K562 (cell line): ENCODE data around the gene OPCML. TPM values are rescaled to one million over a fixed set of nuclear protein-coding genes. Genes with fewer than 3 reads are reported as not detected.

ENCODE experiments used
- ATAC-seq: fragments of 200-7000 bp; cut with Tn5 transposase; 3 replicates; pipeline ENCODE4 v1.9.1; 2020; ENCODE audit warnings: moderate library complexity
- BruUV-seq: library from RNA; stranded (reverse); fragments of 400-500 nt; replicated peaks from 2 replicates; lab custom pipeline; 2021; lab: Mats Ljungman, UMichigan
- CTCF ChIA-PET: fragments of 300-600 bp; formaldehyde crosslinking; extraction: SDS; loops from one replicate; lab custom pipeline; 2021; ENCODE audit warnings: low intra/inter-chr PET ratio; lab: Yijun Ruan, JAX
- POLR2A ChIA-PET: fragments of 300-600, 350-650 bp; sonication (Branson Sonifier 250); formaldehyde crosslinking; extraction: SDS; loops from one replicate; lab custom pipeline; 2021; ENCODE audit warnings: antibody characterized with exemption, inconsistent platforms; lab: Yijun Ruan, JAX
- DNase-seq, 4 experiments: peaks; one replicate each; pipeline versions ENCODE4 v3.0.0 to v3.0.0-alpha.2; 2011 to 2018; ENCODE audit warnings: low spot score in 3 of 4, mixed read lengths in 3 of 4; ENCODE audit errors: extremely low read depth in 1 of 4
- FAIRE-seq: peaks from 2 replicates; lab custom pipeline; 2011; peaks lifted over from hg19 to GRCh38; lab: Jason Lieb, UNC
- H2AFZ ChIP-seq: 2 replicates; pipeline ENCODE4 v1.6.0; 2011; ENCODE audit warnings: low read depth, low read length, control low read depth, inconsistent platforms
- H3K27ac ChIP-seq: fragments of 200-600 bp; 3 replicates; pipeline ENCODE4 v1.8.0; 2011; ENCODE audit warnings: low read depth, mild to moderate bottlenecking, control low read depth, inconsistent platforms, low read length, moderate library complexity, mixed read lengths; ENCODE audit errors: extremely low read depth
- H3K27me3 ChIP-seq, 2 experiments: fragments of 300-600 bp in 1 of 2; 2 replicates in 1 of 2; 3 replicates in 1 of 2; pipeline versions ENCODE4 v1.6.0 to v1.8.0; 2011; ENCODE audit warnings: inconsistent platforms in 2 of 2, low read length in 2 of 2, mild to moderate bottlenecking in 1 of 2, mixed read lengths in 1 of 2, moderate library complexity in 1 of 2; ENCODE audit not compliant: control insufficient read depth in 2 of 2, insufficient read depth in 2 of 2
- H3K36me3 ChIP-seq: fragments of 300-600 bp; 3 replicates; pipeline ENCODE4 v1.8.0; 2011; ENCODE audit warnings: mild to moderate bottlenecking, low read length, inconsistent platforms; ENCODE audit not compliant: control insufficient read depth, insufficient read depth
- H3K4me1 ChIP-seq, 2 experiments: fragments of 200-600 bp in 1 of 2; replicated peaks in 1 of 2; 2 replicates in 1 of 2; 3 replicates in 1 of 2; pipeline versions ENCODE4 v1.5.1 to v1.8.0; 2011; ENCODE audit warnings: inconsistent platforms in 2 of 2, low read length in 2 of 2, mild to moderate bottlenecking in 1 of 2, mixed read lengths in 1 of 2, moderate library complexity in 1 of 2; ENCODE audit not compliant: control insufficient read depth in 2 of 2, insufficient read depth in 2 of 2
- H3K4me2 ChIP-seq: 2 replicates; pipeline ENCODE4 v1.6.1; 2011; ENCODE audit warnings: low read length, control low read depth, inconsistent platforms, mixed read lengths; ENCODE audit not compliant: insufficient read depth
- H3K4me3 ChIP-seq: fragments of 200-600 bp; sonication (generic), shearing (Covaris generic); 2 replicates; pipeline ENCODE4 v1.5.1; 2016; ENCODE audit warnings: control low read depth, inconsistent platforms
- H3K79me2 ChIP-seq: fragments of 200-600 bp; 3 replicates; pipeline ENCODE4 v1.8.0; 2011; ENCODE audit warnings: low read length, inconsistent platforms; ENCODE audit not compliant: control insufficient read depth, insufficient read depth
- H3K9ac ChIP-seq, 2 experiments: 2 replicates each; pipeline versions ENCODE4 v1.6.0 to v1.6.1; 2011; ENCODE audit warnings: low read depth in 2 of 2, low read length in 2 of 2, control low read depth in 1 of 2, inconsistent platforms in 1 of 2, mild to moderate bottlenecking in 1 of 2, mixed read lengths in 1 of 2; ENCODE audit not compliant: insufficient read depth in 1 of 2
- H3K9me1 ChIP-seq: one replicate; pipeline ENCODE4 v1.6.0; 2011; ENCODE audit warnings: inconsistent platforms, mild to moderate bottlenecking, low read length, moderate library complexity; ENCODE audit not compliant: control insufficient read depth, insufficient read depth
- H3K9me3 ChIP-seq: replicated peaks from 2 replicates; pipeline ENCODE4 v1.5.1; 2011; ENCODE audit warnings: low read depth, low read length, inconsistent platforms; ENCODE audit not compliant: control insufficient read depth, insufficient read depth
- H4K20me1 ChIP-seq: replicated peaks from 2 replicates; pipeline ENCODE4 v1.6.1; 2011; ENCODE audit warnings: low read length, inconsistent platforms, mixed read lengths; ENCODE audit not compliant: control insufficient read depth, insufficient read depth
- CBFA2T2 ChIP-seq: fragments of 450-650 bp; conservative IDR thresholded peaks from 2 replicates; pipeline ENCODE4 v1.6.1; 2017; ENCODE audit warnings: mild to moderate bottlenecking
- ETS1 ChIP-seq: conservative IDR thresholded peaks from 2 replicates; pipeline ENCODE4 v1.6.1; 2011; ENCODE audit warnings: low read depth, mild to moderate bottlenecking, low read length; ENCODE audit not compliant: control insufficient read depth
- MAFG ChIP-seq: fragments of 450-650 bp; conservative IDR thresholded peaks from 2 replicates; pipeline ENCODE4 v1.6.1; 2016; ENCODE audit warnings: missing genetic modification characterization, missing compliant biosample characterization
- RAD51 ChIP-seq: fragments of 450-650 bp; IDR thresholded peaks from 2 replicates; pipeline ENCODE4 v1.7.1; 2016; ENCODE audit warnings: low read depth, mild to moderate bottlenecking, borderline replicate concordance
- SNRNP70 ChIP-seq: fragments of 200-400 bp; formaldehyde crosslinking; optimal IDR thresholded peaks from 2 replicates; pipeline ENCODE3; 2017; ENCODE audit warnings: low read depth, low read length
- STAG1 ChIP-seq: sonication (generic); formaldehyde crosslinking; IDR thresholded peaks from 2 replicates; pipeline ENCODE4 v1.5.0; 2020; ENCODE audit warnings: missing genetic modification reagents, borderline replicate concordance
- ZHX1 ChIP-seq: fragments of 150-350 bp; conservative IDR thresholded peaks from 2 replicates; pipeline ENCODE4 v1.6.1; 2014; ENCODE audit warnings: low read length
- ZNF24 ChIP-seq: fragments of 450-650 bp; IDR thresholded peaks from 2 replicates; pipeline ENCODE4 v1.6.1; 2016
- ZNF407 ChIP-seq: fragments of 450-650 bp; IDR thresholded peaks from 2 replicates; pipeline ENCODE4 v1.6.1; 2016; ENCODE audit warnings: low read depth
- ZNF76 ChIP-seq: fragments of 250-450 bp; sonication (Bioruptor Pico); IDR thresholded peaks from 2 replicates; pipeline ENCODE4 v1.4.0; 2020; ENCODE audit warnings: mild to moderate bottlenecking, moderate library complexity, borderline replicate concordance
- WGBS: fragments of 100-300 bp; shearing (Covaris generic); methylation state at CpG from one replicate; pipeline ENCODE4 v1.1.6; 2016; ENCODE audit warnings: low coverage, mixed read lengths; ENCODE audit not compliant: insufficient coverage; ENCODE audit errors: missing lambda C conversion rate; 5-methylcytosine and 5-hydroxymethylcytosine counted together
- in situ Hi-C: fragments of 300-500 bp; cut with MboI; formaldehyde crosslinking; loops from 4 replicates; pipeline ENCODE4 v1.15.0; 2018; ENCODE audit warnings: inconsistent platforms, mixed read lengths
- intact Hi-C: fragments of 100-400 bp; cut with micrococcal nuclease; formaldehyde crosslinking; loops from 2 replicates; pipeline ENCODE4 v1.14.2; 2022
- polyA plus RNA-seq, 8 experiments: library from polyadenylated mRNA; depleted of rRNA in 4 of 8; stranded (reverse) in 5 of 8; unstranded in 3 of 8; fragments of >200 nt; fragmentation: Nextera tagmentation in 2 of 8; fragmentation: Illumina TruSeq in 1 of 8; extraction: Ambion mirVana in 2 of 8; extraction: Trizol in 1 of 8; gene quantifications; 2 replicates each; pipeline versions ENCODE4 v1.2.1 to v1.2.3, GENCODE V29; 2011 to 2014; ENCODE audit warnings: inconsistent platforms in 1 of 8, missing spikeins in 1 of 8
- total RNA-seq, 7 experiments: library from RNA; depleted of rRNA in 6 of 7; stranded (reverse); fragments of >200 nt in 6 of 7; fragmentation: Illumina TruSeq in 2 of 7; extraction: Trizol in 2 of 7; gene quantifications; 2 replicates each; pipeline versions ENCODE4 v1.2.1 to v1.2.3, GENCODE V29; 2011 to 2021; ENCODE audit warnings: low replicate concordance in 1 of 7

Gene OPCML
- total and polyA plus RNA-seq, 9 of the 15 experiments (the other 6 are each of a cell fraction or from before 2014, with no cell fraction given), result not detected

DNA sequence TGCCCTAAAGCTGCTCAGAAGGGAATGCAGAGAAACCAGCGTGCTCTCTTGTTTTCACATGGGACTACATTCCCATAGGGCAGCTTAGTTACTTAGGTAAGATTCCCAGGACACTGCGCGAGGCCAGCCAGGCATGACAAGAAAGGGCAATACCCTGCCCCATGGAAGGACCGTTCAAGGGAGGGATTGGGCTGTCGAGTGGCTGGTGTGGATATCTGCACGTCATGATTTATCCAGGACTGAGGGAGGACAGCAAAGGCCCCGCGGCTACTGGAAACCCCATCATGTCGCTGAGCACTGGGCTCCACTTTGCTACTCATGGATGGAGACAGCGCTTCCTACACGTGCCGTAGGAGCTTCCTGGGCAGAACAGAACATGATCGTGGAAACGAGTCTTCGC lies 169.4 kb downstream of the OPCML start (continued):
- TF ChIP-seq ZNF24, result no peak
- TF ChIP-seq STAG1 (CRISPR knock-in tag), result no peak
- TF ChIP-seq ZNF76, result no peak
- TF ChIP-seq ETS1, result no peak
- no peak for TF ChIP-seq MAFG (tag)

DNA sequence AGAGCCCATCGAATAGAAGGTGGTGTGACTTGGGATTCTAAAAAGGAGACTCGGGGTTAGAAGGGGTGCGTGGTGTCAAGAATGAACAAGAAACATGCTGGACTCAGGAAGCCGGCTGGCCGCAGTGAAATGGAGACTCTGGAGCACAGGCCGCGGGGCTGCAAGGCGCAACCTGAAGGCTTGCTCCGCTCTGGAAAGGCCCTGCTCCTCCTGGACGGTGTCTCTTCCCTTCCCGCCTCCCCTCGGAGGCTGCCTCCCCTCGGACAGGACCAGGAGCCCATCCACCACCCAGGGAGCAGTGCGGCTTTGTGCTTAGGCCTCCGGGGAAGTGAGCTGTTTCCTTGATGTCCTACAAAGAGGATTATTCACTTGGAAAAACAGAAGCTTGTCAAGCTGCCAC lies 170.1 kb downstream of the OPCML start:
- FAIRE-seq, result no peak
- CTCF ChIA-PET, result no interaction called here

More for the DNA sequence above, 170.1 kb downstream of the OPCML start:
- H2AFZ ChIP-seq, result no peak overlapping the region
- TF ChIP-seq CBFA2T2, result no peak
- no peak for TF ChIP-seq SNRNP70
- TF ChIP-seq ZHX1, result no peak
- TF ChIP-seq RAD51, result no peak
- TF ChIP-seq ZNF407, result no peak
- H3K36me3 ChIP-seq, result no peaks in the 10 kb centered on the region
- no peak overlapping the region for H3K4me2 ChIP-seq
- no peaks in the 10 kb centered on the region for H3K27me3 ChIP-seq
- in situ Hi-C loops, result no loop called here
- H3K9me3 ChIP-seq, result no peaks in the 10 kb centered on the region
- POLR2A ChIA-PET, result no interaction called here
- no peaks in the 10 kb centered on the region for H4K20me1 ChIP-seq
- no peaks in the 10 kb centered on the region for H3K4me1 ChIP-seq
- H3K4me3 ChIP-seq, result no peak overlapping the region
- BruUV-seq, result no TSS peak
- H3K9me1 ChIP-seq, result no peaks in the 10 kb centered on the region
- H3K27ac ChIP-seq, result no peak overlapping the region
- WGBS, result 0% methylated on average over 11 of the region's 15 CpGs
- DNase-seq (no peak), ATAC-seq (no peak)
- intact Hi-C loops, result no loop called here
- H3K79me2 ChIP-seq, result no peaks in the 10 kb centered on the region
- no peak overlapping the region for H3K9ac ChIP-seq
